Natural killer cell (primary cell): ENCODE results near the gene KPTN. TPM values are rescaled to one million over a fixed set of nuclear protein-coding genes. Genes with fewer than 3 reads are reported as not detected.

Source experiments
- ATAC-seq, 3 donors: fragments of 150-1000 bp in 2 of 3; fragments of 200-7000 bp in 1 of 3; cut with Tn5 transposase; 1 replicate in 1 of 3; 2 replicates in 2 of 3; pipeline ENCODE4 v1.10.0; 2021; ENCODE audit warnings: mild to moderate bottlenecking in 2 of 3, moderate library complexity in 2 of 3
- DNase-seq, 2 donors: peaks; one replicate each; pipeline versions ENCODE4 v3.0.0 to v3.0.0-alpha.2; 2013 to 2021; ENCODE audit warnings: mixed read lengths in 1 of 2
- H3K27ac ChIP-seq: one replicate; pipeline ENCODE4 v1.5.1; 2013; ENCODE audit warnings: mild to moderate bottlenecking, low read length
- H3K27me3 ChIP-seq: one replicate; pipeline ENCODE4 v1.6.1; 2013; ENCODE audit warnings: low read length; ENCODE audit not compliant: control insufficient read depth, insufficient read depth
- H3K36me3 ChIP-seq: one replicate; pipeline ENCODE4 v1.6.1; 2013; ENCODE audit warnings: low read length; ENCODE audit not compliant: control insufficient read depth, insufficient read depth
- H3K4me1 ChIP-seq: one replicate; pipeline ENCODE4 v1.6.1; 2013; ENCODE audit warnings: low read length; ENCODE audit not compliant: control insufficient read depth, insufficient read depth
- H3K4me3 ChIP-seq: one replicate; pipeline ENCODE4 v1.5.1; 2013; ENCODE audit warnings: low read length
- H3K9me3 ChIP-seq: one replicate; pipeline ENCODE4 v1.6.1; 2013; ENCODE audit warnings: low read length; ENCODE audit not compliant: control insufficient read depth, insufficient read depth
- H3K27ac Mint-ChIP-seq, 2 donors: one replicate each; pipeline ENCODE4 v1.8.0; 2022; ENCODE audit warnings: mild to moderate bottlenecking in 2 of 2, mixed read lengths in 2 of 2, moderate library complexity in 1 of 2
- H3K27me3 Mint-ChIP-seq, 2 donors: one replicate each; pipeline ENCODE4 v1.8.0; 2022; ENCODE audit warnings: low read depth in 2 of 2, mixed read lengths in 2 of 2
- H3K36me3 Mint-ChIP-seq: one replicate; pipeline ENCODE4 v1.8.0; 2022; ENCODE audit warnings: mixed read lengths
- H3K4me1 Mint-ChIP-seq, 2 donors: one replicate each; pipeline ENCODE4 v1.8.0; 2022; ENCODE audit warnings: mixed read lengths in 2 of 2
- H3K4me3 Mint-ChIP-seq: one replicate; pipeline ENCODE4 v1.8.0; 2022; ENCODE audit warnings: mild to moderate bottlenecking, moderate library complexity, mixed read lengths
- H3K9me3 Mint-ChIP-seq, 2 donors: one replicate each; pipeline ENCODE4 v1.8.0; 2022; ENCODE audit warnings: mixed read lengths in 2 of 2
- WGBS: methylation state at CpG from one replicate; pipeline ENCODE4 v1.1.7; 2013; ENCODE audit warnings: missing lambda C conversion rate; ENCODE audit not compliant: insufficient coverage; 5-methylcytosine and 5-hydroxymethylcytosine counted together
- intact Hi-C: fragments of 100-400 bp; cut with micrococcal nuclease; formaldehyde crosslinking; loops from one replicate; pipeline ENCODE4 v1.14.2; 2022
- total RNA-seq, 4 donors: library from RNA; stranded (reverse); fragments of 120-200 nt in 1 of 4; gene quantifications; one replicate each; pipeline versions ENCODE4 v1.2.3 to v1.2.4, GENCODE V29; 2013 to 2022
- TF ChIP-seq, protein P1 (sequence below): fragments of 200-600 bp; IDR thresholded peaks from one replicate; pipeline ENCODE4 v1.8.0; 2022; ENCODE audit warnings: antibody characterized with exemption

Gene KPTN
- total RNA-seq, 3 donors from 2014 or later (not counting 1 experiment from before 2014, with no cell fraction given) = 3.0 to 4.2 (median 3.6) TPM

DNA sequence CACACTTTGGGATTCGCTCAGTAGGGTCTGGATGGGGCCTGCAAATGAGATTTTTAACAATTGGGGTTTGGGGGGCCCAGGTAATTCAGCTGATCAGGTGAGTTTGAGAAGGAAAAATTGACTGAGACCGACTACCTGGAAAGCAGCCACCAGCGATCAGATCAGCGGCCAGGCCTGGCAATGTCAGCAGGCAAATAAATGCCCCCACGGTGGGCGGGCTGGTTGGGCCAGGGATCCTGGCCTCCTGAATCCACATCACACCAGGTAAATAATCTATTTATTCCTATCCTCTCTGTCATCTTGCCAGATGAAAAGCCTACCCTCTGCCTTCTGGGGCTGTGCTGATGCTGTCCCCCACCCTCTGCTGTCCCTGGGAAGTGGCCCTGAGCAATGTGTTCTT is 21.5 kb upstream of the KPTN start:
- 97% methylated on average over 6 of the region's 6 CpGs for WGBS
- H3K36me3 Mint-ChIP-seq = peaks cover 7% of the 10 kb centered on the region
- TF ChIP-seq, protein P1, sequence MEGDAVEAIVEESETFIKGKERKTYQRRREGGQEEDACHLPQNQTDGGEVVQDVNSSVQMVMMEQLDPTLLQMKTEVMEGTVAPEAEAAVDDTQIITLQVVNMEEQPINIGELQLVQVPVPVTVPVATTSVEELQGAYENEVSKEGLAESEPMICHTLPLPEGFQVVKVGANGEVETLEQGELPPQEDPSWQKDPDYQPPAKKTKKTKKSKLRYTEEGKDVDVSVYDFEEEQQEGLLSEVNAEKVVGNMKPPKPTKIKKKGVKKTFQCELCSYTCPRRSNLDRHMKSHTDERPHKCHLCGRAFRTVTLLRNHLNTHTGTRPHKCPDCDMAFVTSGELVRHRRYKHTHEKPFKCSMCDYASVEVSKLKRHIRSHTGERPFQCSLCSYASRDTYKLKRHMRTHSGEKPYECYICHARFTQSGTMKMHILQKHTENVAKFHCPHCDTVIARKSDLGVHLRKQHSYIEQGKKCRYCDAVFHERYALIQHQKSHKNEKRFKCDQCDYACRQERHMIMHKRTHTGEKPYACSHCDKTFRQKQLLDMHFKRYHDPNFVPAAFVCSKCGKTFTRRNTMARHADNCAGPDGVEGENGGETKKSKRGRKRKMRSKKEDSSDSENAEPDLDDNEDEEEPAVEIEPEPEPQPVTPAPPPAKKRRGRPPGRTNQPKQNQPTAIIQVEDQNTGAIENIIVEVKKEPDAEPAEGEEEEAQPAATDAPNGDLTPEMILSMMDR = no peak
- no peaks in the 10 kb centered on the region for H3K9me3 ChIP-seq
- no peaks in the 10 kb centered on the region for H3K27me3 Mint-ChIP-seq
- H3K27ac ChIP-seq = no peak overlapping the region
- ATAC-seq (no peak), DNase-seq (no peak)
- H3K4me1 Mint-ChIP-seq = peaks cover 29 to 35% of the 10 kb centered on the region in 2 donors
- H3K27ac Mint-ChIP-seq = peak overlapping the region in 1 of 2 donors; percentile 21
- intact Hi-C loops = no loop called here
- H3K4me3 Mint-ChIP-seq = no peak overlapping the region
- H3K4me1 ChIP-seq = peaks cover 2% of the 10 kb centered on the region
- H3K4me3 ChIP-seq = no peak overlapping the region
- H3K36me3 ChIP-seq = peaks cover 34% of the 10 kb centered on the region
- H3K27me3 ChIP-seq = no peaks in the 10 kb centered on the region
- no peaks in the 10 kb centered on the region for H3K9me3 Mint-ChIP-seq

DNA sequence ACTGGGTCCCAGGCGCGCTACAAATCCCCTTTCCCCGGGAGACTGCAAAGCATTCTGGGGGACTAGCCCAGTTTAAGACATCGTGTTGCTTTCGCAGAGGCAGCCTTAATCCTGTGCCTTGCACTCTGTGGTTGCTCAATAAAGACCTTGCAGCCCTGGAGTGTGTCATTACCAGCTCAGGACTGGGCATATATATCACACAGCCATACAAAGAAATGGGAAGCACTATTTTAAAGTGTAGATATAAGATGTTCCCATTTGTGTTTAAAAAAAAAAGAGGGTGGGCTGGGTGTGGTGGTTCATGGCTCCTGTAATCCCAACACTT is 19.8 kb upstream of the KPTN start:
- H3K9me3 ChIP-seq = no peaks in the 10 kb centered on the region
- H3K4me1 Mint-ChIP-seq = peaks cover 17 to 26% of the 10 kb centered on the region in 2 donors
- H3K4me3 Mint-ChIP-seq = no peak overlapping the region
- H3K27me3 ChIP-seq = no peaks in the 10 kb centered on the region
- no peak for ATAC-seq
- WGBS = 88% methylated on average over 5 of the region's 5 CpGs
- H3K27ac ChIP-seq = no peak overlapping the region
- DNase-seq = no peak
- TF ChIP-seq, protein P1 = no peak
- no peak overlapping the region for H3K27ac Mint-ChIP-seq
- no peaks in the 10 kb centered on the region for H3K4me1 ChIP-seq
- peaks cover 49% of the 10 kb centered on the region for H3K36me3 ChIP-seq
- no peaks in the 10 kb centered on the region for H3K27me3 Mint-ChIP-seq
- H3K9me3 Mint-ChIP-seq = no peaks in the 10 kb centered on the region
- intact Hi-C loops = no loop called here
- H3K36me3 Mint-ChIP-seq = peaks cover 7% of the 10 kb centered on the region
- H3K4me3 ChIP-seq = no peak overlapping the region

DNA sequence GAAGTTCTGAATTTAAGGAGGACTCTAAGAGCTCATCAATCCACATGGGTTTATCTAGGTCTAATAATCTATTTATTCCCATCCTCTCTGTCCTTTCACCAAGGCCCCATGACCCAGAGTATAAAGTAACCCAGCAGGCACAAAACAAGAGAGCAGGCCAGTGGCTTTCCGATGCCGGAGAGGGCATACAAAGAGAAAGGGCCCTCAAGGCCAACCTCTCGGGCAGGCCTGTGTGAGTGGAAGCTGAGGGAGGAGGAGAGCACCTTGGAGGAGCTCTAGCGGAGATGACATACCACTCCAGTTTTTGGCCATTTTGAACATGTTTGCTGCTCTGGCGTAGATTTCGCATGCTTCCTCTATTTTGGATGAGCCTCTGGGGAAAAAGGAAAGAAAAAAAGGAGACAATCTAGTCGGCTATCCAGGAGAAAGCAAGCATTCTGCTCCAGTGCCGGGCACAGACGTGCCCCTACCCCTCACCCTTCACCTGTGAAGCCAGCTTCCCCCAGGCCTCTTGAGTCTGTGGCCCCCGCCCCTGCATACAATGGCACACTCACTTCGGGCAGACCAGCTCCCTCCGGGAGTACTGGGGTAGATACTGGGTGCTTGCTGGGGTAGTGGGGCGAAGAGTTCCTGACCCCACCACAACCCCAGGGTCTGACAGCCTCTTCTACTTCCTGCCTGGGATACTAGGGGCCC is 19.3 kb upstream of the KPTN start:
- no peak overlapping the region for H3K4me3 Mint-ChIP-seq
- peaks cover 51% of the 10 kb centered on the region for H3K36me3 ChIP-seq
- TF ChIP-seq, protein P1 = no peak
- no peaks in the 10 kb centered on the region for H3K9me3 Mint-ChIP-seq
- intact Hi-C loops = no loop called here
- no peaks in the 10 kb centered on the region for H3K4me1 ChIP-seq
- H3K9me3 ChIP-seq = no peaks in the 10 kb centered on the region
- WGBS = 98% methylated on average over 12 of the region's 13 CpGs
- no peak overlapping the region for H3K4me3 ChIP-seq
- no peaks in the 10 kb centered on the region for H3K27me3 Mint-ChIP-seq
- peaks cover 17 to 27% of the 10 kb centered on the region in 2 donors for H3K4me1 Mint-ChIP-seq
- no peak overlapping the region for H3K27ac ChIP-seq
- H3K27ac Mint-ChIP-seq = peak overlapping the region in 1 of 2 donors; percentile 68
- no peaks in the 10 kb centered on the region for H3K27me3 ChIP-seq
- ATAC-seq (no peak), DNase-seq (no peak)
- H3K36me3 Mint-ChIP-seq = peaks cover 7% of the 10 kb centered on the region
